NCI-H2029 (cell line): Measurements from ENCODE around the gene MAP4K1.
A peak's percentile ranks its signal among the peaks of the same experiment; 100 is the strongest.

ENCODE experiments used
- DNase-seq: peaks from one replicate; lab custom pipeline; 2025; lab: John Stamatoyannopoulos, UW

Gene MAP4K1

DNA sequence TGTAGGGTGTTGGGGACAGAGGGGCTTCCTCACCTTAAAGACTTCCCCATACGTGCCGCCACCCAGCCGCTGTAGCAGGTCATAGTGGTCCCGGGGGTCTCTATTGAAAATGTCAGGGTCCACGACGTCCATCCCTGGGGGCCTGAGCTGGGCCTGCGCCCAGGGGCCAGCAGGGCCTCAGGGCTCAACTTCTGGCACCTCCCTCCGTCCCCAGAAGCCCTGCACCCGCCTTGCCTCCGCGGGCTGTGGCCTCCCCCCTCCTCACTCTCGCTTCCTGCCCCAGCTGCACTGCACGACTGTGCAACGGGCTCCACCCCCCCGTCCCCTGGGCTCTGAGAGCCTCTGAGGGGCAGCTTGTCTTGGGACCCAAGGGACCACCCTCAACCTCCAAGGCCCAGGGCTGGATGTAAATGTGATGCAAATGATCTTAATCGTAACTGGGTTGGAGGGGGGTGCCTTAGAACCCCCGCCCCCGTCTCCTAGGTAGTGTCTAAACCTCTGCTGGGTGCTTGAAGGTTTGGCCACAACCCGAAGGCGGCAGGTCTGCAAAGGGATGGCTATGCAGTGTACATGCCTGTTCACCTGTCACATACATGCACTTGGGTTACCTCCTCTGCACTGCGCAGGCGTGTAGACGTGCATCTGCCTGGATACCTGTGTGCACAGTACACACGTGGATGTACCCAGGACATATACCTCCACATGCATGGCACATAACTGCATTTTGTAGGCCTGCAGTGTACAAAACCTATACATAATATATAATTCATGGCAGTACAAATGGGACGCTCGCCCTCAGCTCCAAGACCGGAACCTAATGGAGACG is at the start of gene MAP4K1:
TSS of gene MAP4K1 (minus strand) at position 190 of the 826 bp plus-strand sequence. CDS start at position 132, 58 bp downstream.
- DNase-seq = peak; percentile 16

DNA sequence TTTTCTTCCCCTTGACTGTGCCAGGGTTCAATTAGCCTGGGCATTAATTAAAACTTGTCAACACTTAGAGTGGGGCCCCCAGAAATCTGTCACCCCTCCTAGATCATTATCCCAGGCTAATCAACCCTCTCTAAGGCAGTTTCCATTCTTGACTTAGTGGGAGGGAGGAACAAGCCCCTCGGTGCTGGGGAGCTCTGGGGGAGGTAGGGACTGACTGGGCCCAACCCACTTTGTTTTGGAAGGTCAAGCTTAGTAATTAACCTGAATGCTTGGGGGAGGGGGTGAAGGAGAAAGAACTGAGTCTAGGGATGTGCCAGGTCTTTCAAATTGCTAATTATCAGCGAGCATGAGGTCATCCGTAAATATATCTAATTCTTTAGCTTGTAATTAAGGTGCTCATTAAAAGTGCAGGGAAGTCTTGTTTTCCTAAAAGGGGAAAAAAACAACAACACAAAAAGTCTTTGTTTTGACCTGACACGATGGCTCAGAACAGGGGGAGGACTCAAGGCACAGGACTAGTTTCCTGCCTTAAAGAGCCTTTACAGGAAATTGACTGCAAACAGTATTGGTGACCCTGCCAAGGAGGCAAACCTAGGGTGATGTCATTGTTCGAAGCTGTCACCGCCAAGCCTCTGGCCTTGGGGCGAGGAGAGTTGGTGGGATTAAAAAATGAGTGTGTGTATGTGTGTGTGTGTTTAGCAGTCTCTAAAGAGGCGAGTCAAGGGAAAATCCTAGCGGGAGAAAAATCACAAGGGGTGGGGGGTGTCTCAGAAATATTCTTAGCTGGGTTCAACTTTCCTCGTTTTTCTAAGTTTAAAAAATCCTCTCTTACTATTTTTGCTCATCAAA is 49.1 kb upstream of the MAP4K1 start:
- DNase-seq = peak; percentile 72

GRCh38 chr19:38665950-38666662 is 48.4 kb upstream of the MAP4K1 start:
- DNase-seq = no peak

- no peak for DNase-seq
Observed at GRCh38 chr19:38665219-38665931, 47.6 kb upstream of the MAP4K1 start.

- DNase-seq = no peak
Observed at GRCh38 chr19:38664503-38665211, 46.9 kb upstream of the MAP4K1 start.

GRCh38 chr19:38663957-38664502 is 46.3 kb upstream of the MAP4K1 start:
- DNase-seq = no peak

DNA sequence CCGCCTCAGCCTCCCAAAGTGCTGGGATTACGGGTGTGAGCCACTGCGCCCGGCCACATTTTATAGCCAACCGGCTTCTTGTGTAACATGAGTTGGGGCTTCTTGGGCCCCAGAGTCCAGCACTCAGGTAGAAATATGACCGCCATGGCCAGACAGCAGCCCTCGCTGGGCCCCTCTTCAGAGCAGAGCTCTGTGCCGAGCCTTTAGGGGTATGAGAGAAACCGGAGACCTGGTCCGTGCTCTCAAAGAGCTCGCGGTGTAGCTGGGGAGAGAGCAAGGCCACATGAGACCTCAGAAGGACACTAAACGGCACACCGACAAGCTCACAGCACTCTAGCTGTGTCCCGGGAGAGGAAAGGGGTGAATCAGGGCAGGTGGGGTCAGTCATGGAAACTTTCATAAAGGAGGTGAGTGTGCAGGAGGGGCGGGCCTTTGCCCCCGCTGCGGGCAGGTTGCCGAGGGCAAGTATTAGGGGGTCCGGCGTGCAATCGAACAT is 45.5 kb upstream of the MAP4K1 start:
- DNase-seq = no peak

DNA sequence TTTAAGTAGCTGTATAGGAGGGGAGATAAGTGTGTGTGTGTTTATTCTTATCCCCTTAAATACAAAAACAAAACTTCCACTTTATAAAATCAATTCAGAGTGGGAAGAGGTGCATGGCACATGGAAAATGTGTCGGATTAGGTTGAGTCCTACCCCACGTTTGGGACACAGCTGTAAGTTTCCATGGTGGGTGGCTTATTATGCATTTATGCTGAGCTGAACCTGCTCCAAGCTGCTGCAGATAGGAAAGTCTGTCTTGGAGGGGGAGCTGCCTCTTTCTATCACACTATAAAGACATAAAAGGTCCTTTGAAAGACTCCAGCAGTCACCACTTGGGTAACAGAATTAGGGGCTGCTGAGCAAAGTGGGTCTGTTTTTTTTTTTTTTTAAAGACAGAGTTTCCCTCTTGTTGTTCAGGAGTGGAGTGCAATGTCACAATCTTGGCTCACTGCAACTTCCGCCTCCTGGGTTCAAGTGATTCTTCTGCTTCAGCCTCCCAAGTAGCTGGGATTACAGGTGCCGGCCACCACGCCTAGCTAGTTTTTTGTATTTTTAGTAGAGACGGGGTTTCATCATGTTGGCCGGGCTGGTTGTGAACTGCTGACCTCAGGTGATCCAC is 44.9 kb upstream of the MAP4K1 start:
- DNase-seq = no peak

DNA sequence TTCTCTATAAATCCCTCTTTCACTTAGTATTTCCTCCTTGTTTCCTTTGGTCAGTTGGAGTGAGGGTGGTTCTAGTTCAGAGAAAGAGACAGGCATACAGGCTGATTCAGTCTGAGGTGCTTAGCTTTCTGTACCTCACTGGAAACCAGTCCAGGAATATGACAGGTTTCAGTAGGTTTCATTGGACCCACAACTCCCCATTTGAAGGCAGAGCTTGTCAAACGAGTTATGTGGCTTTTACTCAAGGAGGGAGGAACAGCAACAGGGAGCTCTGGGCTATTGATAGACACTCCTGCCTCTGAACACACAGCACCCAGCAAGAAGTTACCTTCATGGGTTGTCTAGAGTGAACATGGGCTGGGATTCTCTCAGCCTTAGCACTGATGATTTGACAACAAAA is 44.2 kb upstream of the MAP4K1 start:
- DNase-seq = peak; percentile 39

DNA sequence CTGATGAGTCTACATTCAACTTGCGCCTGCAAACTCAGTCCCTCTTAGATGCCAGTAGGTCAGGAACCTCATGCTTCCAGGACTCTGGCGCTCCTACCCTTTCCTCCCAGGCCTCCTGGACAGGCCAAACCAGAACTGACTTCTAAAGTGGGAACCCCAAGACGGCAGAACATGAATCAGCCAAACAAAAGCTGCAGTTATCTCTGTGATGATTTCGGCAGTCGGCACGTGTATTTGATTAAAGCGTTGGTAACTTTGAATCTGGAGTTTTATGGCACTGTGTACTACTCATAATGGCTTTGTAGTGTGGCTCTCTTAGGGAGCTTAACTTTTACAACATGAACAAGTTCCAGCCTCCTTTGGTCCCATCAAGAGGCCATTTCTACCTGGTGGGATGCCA is 43.4 kb upstream of the MAP4K1 start:
- no peak for DNase-seq

DNA sequence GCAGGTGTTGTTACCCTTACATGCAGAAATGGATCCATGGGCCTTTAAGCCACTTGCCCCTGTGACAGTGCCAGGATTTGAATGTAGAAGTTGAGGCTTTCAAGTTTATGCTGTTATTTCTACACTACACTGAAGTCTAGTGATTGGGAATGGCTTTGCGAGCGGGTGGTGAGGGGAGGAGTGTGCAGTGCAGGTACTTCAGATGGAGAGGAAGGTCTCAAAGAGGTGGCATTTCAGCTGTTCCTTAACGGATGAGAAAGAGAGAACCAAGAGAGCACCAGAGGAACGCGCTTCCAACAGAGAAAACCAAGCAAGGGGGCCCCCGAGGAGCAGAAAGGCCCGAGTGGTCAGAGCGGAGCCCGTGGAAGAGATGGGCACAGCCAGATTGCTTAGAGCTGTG is 43.0 kb upstream of the MAP4K1 start:
- DNase-seq = no peak

GRCh38 chr19:38658462-38659306 is 40.9 kb upstream of the MAP4K1 start:
- DNase-seq = peak; percentile 94

DNA sequence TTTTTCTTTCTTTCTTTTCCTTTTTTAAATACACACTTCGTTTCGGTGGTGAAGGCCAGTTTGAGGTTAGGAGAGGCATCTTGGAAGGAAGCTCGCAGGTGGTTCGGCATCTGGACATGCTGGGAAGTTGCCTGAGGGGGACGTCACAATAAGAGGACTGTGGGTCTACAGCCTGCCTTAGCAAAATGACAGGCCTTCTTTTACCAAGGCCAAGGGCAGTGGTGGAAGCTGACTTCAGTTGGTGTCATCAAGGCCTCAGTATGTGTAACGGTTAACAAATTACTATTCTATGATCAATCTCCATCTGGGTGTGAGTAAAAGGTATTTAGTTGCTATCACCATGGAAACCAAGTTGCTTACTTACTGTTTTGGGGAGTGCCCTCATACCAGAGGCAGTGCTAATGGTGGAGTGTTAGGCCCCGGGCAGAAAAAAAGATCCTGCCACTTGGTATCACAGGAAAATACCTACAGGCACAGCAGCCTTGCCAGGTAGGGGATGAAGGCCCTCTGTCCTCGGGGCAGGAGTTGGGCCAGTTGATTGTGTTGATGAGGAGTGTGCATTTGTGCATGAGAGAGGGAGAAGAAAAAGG is 40.0 kb upstream of the MAP4K1 start:
- no peak for DNase-seq

DNA sequence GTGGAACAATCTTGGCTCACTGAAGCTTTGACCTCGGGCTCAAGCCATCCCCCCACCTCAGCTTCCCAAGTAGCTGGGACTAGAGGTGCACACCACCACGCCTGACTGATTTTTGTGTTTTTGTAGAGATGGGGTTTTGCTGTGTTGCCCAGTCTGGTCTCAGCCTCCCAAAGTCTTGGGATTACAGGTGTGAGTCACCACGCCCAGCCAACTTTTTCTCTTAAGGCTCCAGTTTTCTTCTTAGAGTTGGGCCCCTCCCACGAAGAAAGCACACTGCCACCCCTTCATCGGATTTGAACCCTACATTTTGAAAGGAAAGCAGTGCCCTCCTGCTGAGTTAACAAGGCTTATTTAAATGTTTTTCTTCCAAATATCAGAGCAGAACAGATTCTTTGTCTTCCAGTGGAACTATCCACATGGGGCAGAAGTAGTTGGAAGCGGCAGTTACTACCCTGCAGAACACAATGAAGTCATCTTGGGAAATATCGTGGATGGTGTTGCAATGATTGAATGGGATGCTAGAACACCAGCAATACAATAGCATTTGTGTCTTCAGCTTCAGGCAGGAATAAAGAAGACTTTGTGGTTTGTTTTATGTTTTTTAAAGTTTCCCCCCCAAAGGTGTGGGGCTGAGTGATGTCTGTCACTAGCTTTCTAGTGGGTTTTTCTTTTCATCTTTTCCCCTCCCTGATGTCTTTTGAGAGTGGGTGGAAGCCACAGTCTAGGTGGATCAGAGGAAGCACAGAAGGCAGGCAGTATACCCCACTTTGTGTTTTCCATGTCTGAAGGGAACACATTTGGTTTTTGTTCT is 38.6 kb upstream of the MAP4K1 start:
- DNase-seq = no peak

DNA sequence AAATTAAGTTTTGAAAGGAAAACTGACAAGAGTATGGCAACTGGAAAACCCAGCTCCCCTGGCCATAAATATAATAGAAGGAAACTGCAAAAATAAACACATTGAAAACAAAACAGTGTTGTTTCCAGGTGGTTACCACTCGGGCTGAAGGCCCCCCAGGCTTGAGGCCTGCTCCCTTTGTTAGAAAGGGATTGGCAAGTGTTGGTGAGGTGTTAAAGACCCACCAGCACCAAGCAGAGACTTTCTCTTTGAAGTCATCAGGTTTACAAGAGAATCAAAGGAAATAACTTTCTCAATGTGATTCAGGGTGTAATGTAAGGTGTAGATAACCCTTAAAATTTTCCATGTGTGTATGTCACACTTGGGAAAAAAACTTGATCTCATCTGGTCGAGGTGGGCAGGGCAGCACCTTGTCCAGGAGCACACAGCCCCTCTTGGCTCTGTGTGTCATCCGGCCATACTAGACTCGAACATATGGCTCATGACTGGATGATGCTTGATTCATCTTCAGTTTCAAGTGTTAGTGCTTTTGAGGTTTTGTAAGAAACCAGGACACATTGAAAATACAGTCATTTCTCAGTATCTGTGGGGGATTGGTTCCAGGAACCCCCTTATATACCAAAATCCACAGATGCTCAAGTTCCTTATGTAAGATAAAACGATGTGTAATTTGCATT is 37.5 kb upstream of the MAP4K1 start:
- no peak for DNase-seq

DNA sequence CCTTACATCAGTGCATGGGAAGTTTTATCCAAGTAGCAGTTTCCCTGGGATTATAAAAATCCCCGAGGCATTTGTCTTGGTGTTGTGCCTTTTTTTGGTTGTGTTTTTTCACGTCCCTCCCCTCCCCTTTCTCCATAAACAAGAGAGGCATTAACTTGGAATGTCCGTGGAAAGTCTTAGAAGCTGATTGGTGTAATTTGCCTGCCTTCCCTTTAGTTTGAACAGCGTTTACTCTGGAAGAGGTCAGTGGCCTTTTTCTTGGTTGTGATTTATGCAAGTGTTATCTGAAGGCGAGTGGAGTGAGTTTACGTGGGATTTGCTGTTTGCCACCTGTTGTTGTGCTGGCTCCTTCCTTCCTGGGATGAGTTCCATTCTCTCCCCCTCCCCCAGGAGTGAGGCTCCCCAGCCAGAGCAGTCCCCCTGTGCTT is 36.9 kb upstream of the MAP4K1 start:
- DNase-seq = no peak

GRCh38 chr19:38653028-38653571 is 35.3 kb upstream of the MAP4K1 start:
- DNase-seq = peak; percentile 23
